Progenitor cell of endocrine pancreas (in vitro differentiated cells): ENCODE measurements around the gene LRP1B. TPM values are rescaled to one million over a fixed set of nuclear protein-coding genes. Genes with fewer than 3 reads are reported as not detected.

ENCODE experiments used
- DNase-seq: peaks from one replicate; pipeline ENCODE4 v3.0.0; 2021; ENCODE audit warnings: low spot score; ENCODE audit not compliant: unreplicated experiment
- H3K27ac Mint-ChIP-seq: 2 replicates; pipeline ENCODE4 v1.8.0; 2021; ENCODE audit warnings: mild to moderate bottlenecking, moderate library complexity, mixed read lengths
- H3K27me3 Mint-ChIP-seq: 2 replicates; pipeline ENCODE4 v1.8.0; 2021; ENCODE audit warnings: mixed read lengths
- H3K36me3 Mint-ChIP-seq: 2 replicates; pipeline ENCODE4 v1.8.0; 2022; ENCODE audit warnings: mixed read lengths; ENCODE audit not compliant: insufficient read depth
- H3K4me1 Mint-ChIP-seq: 2 replicates; pipeline ENCODE4 v1.8.0; 2021; ENCODE audit warnings: low read depth, mixed read lengths
- H3K4me3 Mint-ChIP-seq: 2 replicates; pipeline ENCODE4 v1.8.0; 2021; ENCODE audit warnings: low read depth, mild to moderate bottlenecking, moderate library complexity, mixed read lengths
- H3K9me3 Mint-ChIP-seq: 2 replicates; pipeline ENCODE4 v1.8.0; 2021; ENCODE audit warnings: low read depth, mixed read lengths
- total RNA-seq: library from RNA; stranded (reverse); gene quantifications from 2 replicates; pipeline ENCODE4 v1.2.1, GENCODE V29; 2021
- TF ChIP-seq, protein P1 (sequence below): fragments of 200-600 bp; sonication (generic); IDR thresholded peaks from one replicate; pipeline ENCODE4 v1.5.0; 2021; ENCODE audit warnings: antibody characterized with exemption, mild to moderate bottlenecking; ENCODE audit not compliant: unreplicated experiment

Gene LRP1B
- total RNA-seq, 1 donor from 2014 or later, result 0.57 TPM

- Mint-ChIP-seq H3K36me3 (no peaks in the 10 kb centered on the region), H3K27ac (no peak overlapping the region), H3K4me1 (peaks cover 6% of the 10 kb centered on the region), H3K4me3 (no peak overlapping the region), H3K27me3 (no peaks in the 10 kb centered on the region), H3K9me3 (peaks cover 5% of the 10 kb centered on the region)
- no peak for DNase-seq
- TF ChIP-seq, protein P1, sequence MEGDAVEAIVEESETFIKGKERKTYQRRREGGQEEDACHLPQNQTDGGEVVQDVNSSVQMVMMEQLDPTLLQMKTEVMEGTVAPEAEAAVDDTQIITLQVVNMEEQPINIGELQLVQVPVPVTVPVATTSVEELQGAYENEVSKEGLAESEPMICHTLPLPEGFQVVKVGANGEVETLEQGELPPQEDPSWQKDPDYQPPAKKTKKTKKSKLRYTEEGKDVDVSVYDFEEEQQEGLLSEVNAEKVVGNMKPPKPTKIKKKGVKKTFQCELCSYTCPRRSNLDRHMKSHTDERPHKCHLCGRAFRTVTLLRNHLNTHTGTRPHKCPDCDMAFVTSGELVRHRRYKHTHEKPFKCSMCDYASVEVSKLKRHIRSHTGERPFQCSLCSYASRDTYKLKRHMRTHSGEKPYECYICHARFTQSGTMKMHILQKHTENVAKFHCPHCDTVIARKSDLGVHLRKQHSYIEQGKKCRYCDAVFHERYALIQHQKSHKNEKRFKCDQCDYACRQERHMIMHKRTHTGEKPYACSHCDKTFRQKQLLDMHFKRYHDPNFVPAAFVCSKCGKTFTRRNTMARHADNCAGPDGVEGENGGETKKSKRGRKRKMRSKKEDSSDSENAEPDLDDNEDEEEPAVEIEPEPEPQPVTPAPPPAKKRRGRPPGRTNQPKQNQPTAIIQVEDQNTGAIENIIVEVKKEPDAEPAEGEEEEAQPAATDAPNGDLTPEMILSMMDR, result no peak
Measured at GRCh38 chr2:141931797-141932196, 199.0 kb downstream of the LRP1B start.

GRCh38 chr2:141930803-141931202, 200.0 kb downstream of the LRP1B start:
- Mint-ChIP-seq H3K36me3 (no peaks in the 10 kb centered on the region), H3K9me3 (peaks cover 5% of the 10 kb centered on the region), H3K27ac (no peak overlapping the region), H3K27me3 (no peaks in the 10 kb centered on the region), H3K4me1 (peaks cover 6% of the 10 kb centered on the region), H3K4me3 (no peak overlapping the region)
- DNase-seq, result no peak
- TF ChIP-seq, protein P1, result no peak

GRCh38 chr2:141929331-141930252, 201.2 kb downstream of the LRP1B start:
- TF ChIP-seq, protein P1, result no peak
- no peak overlapping the region for H3K27ac Mint-ChIP-seq
- no peaks in the 10 kb centered on the region for H3K27me3 Mint-ChIP-seq
- peaks cover 6% of the 10 kb centered on the region for H3K4me1 Mint-ChIP-seq
- peaks cover 1% of the 10 kb centered on the region for H3K9me3 Mint-ChIP-seq
- no peak overlapping the region for H3K4me3 Mint-ChIP-seq
- H3K36me3 Mint-ChIP-seq, result no peaks in the 10 kb centered on the region
- no peak for DNase-seq

- Mint-ChIP-seq H3K27ac (no peak overlapping the region), H3K4me1 (peaks cover 6% of the 10 kb centered on the region), H3K27me3 (no peaks in the 10 kb centered on the region), H3K4me3 (no peak overlapping the region), H3K36me3 (no peaks in the 10 kb centered on the region), H3K9me3 (no peaks in the 10 kb centered on the region)
- TF ChIP-seq, protein P1, result no peak
- no peak for DNase-seq
Measured at GRCh38 chr2:141928476-141928875, 202.3 kb downstream of the LRP1B start.

DNA sequence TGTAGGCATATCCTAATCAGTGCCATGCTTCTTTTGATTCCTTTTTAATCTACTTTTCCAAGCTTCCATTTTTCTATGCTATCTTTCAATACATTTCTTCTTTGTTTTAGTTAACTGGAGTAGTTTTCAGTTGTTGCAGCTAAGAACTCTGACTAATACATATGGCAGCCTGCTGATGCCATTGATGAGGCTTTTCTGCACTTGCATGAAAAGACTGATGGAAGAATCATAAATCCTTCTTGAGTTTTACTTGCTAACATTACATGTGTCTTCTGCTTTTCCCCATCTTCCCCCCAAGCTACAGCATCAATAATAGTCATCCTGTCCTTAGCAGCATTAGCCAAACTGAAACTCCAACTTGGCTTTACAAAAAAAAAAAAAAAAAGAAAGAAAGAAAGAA, 203.3 kb downstream of the LRP1B start:
- Mint-ChIP-seq H3K9me3 (no peaks in the 10 kb centered on the region), H3K27me3 (no peaks in the 10 kb centered on the region), H3K4me1 (peaks cover 6% of the 10 kb centered on the region), H3K27ac (no peak overlapping the region), H3K4me3 (no peak overlapping the region), H3K36me3 (no peaks in the 10 kb centered on the region)
- DNase-seq, result no peak
- TF ChIP-seq, protein P1, result no peak
